Hepatocyte (in vitro differentiated cells): ENCODE results near the gene GTF2E1.

Experiments
- CTCF ChIP-seq: fragments of 200-600 bp; sonication (generic); IDR thresholded peaks from 2 replicates; pipeline ENCODE4 v1.5.1; 2016; ENCODE audit warnings: antibody characterized with exemption, mild to moderate bottlenecking; ENCODE audit not compliant: poor library complexity
- EZH2 ChIP-seq: fragments of 200-600 bp; sonication (generic); IDR thresholded peaks from 2 replicates; pipeline ENCODE4 v1.6.1; 2016; ENCODE audit warnings: antibody characterized with exemption, mild to moderate bottlenecking, borderline replicate concordance

GRCh38 chr3:120802916-120803315 is 60.4 kb downstream of the GTF2E1 start:
- TF ChIP-seq CTCF: no peak
- TF ChIP-seq EZH2: no peak
